NCI-H82 treated with DMSO at 0.1 percent for 48 hours (cell line): ENCODE data around the gene CPNE2.

Experiments
- DNase-seq: peaks from one replicate; lab custom pipeline; 2025; ENCODE audit not compliant: unreplicated experiment; lab: John Stamatoyannopoulos, UW

CPNE2 gene

GRCh38 chr16:57123974-57124674, 31.7 kb downstream of the CPNE2 start:
- no peak for DNase-seq

DNA sequence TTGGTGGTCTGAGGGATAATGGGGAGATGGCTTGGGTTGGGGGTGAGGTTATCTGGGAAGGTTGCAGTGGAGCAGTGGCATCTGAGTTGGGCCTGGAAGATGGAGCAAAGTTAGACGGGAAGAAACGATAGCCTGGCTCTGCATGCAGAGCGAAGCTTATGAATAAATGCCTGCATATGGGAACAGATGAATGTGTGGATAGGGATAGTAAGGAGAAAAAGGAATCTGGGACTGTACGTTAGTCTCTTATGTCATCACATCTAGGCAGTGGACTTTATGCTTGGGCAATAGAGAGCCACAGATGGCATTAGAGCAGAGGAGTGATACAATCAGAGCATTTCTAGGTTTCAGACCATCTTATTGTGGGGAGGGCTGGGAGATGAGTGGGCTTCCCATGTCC, 33.0 kb downstream of the CPNE2 start:
- DNase-seq: no peak

GRCh38 chr16:57125969-57126368, 33.6 kb downstream of the CPNE2 start:
- DNase-seq: no peak

- no peak for DNase-seq
These were observed 34.0 kb downstream of the CPNE2 start for GRCh38 chr16:57126411-57126810.

DNA sequence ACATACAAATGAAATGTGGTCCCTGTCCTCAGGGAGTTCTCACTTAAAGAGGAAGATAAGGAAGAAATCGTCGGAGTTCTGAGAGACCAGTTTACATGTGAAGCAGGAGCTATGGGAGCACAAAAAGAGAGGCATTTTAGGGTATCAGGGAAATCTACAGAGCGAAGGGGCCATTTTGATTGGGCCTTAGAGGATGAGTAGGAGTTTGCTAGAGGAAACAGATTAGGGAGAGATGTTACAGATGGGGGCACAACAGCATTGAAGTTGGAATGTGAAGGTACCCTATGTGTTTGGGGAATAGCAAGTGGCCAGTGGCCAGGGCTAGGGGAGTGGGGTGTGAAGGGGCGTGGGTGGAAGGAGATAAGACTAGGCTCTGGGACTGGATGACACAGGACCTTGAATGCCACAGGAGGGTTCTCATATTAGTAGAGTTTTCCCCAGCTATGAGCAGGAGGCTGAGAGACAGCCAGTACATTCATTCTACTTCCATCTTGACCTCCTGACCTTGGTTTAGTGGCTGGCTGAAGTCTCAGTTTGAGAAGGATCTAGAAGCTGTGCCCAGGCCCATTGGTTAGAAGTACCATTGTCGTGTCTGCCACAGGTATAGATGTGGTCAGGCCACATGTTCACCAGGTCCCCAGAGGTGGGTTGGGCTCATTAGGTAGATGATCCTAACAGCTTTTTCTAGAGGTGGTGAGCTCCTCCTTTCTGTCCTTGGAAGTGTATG, 34.8 kb downstream of the CPNE2 start:
- DNase-seq: no peak

GRCh38 chr16:57127836-57128235, 35.5 kb downstream of the CPNE2 start:
- no peak for DNase-seq

- no peak for DNase-seq
These were observed 36.5 kb downstream of the CPNE2 start for GRCh38 chr16:57128771-57129389.

DNA sequence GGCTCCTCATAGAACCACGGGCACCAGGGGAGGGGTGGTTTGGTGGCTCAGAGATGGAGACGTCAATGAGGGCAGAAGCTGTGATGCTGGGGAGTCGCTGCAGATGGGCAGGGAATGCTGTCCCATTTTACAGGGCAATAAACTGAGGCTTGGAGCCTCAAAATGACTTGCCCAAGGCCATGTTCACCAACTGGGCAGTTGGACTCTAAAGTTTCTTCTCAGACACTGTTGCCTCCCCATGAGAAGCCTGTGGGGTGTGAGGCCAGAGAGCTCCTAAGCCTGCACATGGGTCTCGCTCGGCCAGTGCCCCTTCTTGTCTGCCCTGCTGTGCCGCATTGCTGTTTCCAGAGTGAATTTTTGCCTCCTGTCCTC, 38.6 kb downstream of the CPNE2 start:
- no peak for DNase-seq

DNA sequence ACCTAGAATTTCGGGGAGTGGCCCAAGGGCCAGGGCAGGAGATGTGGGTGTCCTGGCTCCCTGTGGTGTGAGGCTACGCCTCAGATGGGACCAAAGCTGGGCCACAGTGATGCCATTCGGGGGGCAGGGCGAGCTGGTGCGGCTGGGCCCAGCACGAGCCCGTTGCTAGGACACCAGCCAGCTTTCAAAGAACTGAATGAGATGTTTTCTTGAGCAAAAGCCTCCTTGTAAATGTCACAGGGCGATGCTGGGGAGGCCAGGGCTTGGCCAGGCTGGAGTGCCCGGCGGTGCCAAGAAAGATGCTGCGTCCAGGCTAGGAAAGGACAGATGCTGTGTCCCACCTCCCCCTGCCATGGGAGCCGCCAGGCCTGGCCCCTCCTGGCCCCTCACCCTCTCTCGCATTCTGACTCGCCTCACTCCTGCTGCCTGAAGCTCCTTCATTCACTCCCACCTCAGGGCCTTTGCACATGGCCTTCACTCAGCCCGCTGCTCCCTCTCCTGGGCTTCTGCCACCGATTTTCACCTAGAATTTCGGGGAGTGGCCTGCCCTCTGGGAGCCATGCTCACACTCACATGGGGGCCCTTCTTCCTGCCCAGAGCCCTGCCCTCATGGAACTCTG, 39.1 kb downstream of the CPNE2 start:
- no peak for DNase-seq

GRCh38 chr16:57132470-57132869, 40.1 kb downstream of the CPNE2 start:
- no peak for DNase-seq

DNA sequence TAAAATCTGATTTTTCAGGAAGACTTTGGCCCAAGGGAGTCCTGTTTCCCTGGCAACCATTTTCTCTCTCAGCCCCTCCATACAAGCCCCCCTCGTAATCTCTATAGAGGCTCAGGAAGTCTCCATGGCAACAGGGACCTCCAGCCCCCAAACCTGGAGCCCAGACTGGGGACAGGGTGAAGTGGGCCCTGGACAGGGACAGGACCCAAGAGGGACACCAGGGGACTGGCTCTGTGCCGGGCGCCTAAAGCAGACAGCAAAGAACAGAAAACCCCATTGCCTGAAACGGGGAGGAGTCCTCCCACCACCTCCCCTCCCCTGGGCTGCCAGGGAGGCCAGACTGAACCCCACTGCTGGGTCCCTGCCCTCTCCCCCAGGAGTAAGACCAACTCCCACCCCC, 40.6 kb downstream of the CPNE2 start:
- no peak for DNase-seq

GRCh38 chr16:57133886-57134285, 41.5 kb downstream of the CPNE2 start:
- DNase-seq: no peak

GRCh38 chr16:57134982-57135381, 42.6 kb downstream of the CPNE2 start:
- peak; percentile 10 for DNase-seq

GRCh38 chr16:57137043-57137442, 44.7 kb downstream of the CPNE2 start:
- DNase-seq: no peak

DNA sequence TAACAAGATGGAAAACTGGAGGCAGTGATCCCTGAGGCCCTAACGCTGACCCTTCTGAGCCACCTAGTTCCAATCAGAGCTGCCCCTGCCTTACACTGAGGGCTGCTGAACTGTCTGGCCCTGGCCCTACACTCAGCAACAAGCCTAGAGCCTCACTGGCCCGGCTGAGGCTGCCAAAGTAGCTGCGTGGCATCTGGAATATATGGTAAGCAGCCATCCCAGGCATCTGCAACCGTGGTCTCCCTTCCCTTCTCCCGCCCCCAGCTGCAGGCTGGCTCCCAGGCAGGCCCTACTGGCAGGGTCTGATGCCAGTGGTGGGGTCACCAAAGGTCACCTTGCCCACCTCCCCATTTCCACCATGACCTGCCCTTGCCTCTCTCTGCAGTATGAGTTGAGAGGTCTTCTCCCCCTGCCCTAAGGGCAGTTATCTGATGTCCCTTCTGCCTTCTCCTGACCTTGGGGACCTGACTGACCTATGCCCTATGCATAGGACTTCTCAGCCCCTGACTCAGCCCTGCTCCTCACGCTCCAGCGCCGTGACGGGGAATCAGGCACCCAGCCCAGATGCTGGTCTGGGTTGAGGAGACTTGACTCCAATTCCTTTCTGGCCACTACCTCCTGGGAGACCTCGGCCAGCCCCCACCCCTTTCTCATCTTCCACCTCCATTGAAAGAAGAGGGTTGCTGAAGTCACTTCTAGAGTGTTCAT, 45.3 kb downstream of the CPNE2 start:
- DNase-seq: no peak

DNA sequence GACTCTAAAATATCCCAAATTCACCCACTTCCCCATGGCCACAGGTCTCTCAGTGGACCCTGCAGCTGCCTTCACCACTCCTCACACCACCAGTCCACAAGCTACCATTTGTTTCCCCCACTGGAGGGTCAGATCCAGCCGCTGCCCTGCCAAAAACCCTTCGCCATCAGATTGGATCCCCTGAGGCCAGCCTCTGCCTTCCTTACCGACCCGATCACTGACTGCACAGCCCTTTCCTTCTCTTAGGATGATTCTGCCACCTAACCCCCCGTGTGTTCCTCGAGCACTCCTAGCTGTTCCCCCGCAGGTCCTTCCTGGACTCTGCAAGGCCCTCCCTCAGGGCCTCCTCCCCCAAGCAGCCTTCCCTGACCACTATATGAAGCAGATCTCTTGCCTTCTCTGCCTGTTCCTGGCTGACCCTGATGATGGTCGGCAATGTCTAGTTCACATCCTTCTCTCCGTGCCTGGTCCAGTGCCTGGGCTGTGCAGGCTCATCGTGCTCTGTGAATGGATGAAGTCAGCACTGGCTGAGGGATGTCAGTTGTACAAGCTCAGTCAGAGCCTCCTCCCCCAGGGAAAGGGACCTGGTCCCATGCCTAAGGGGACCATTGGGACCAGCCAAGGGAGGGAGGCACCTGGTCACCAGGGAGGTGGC, 46.0 kb downstream of the CPNE2 start:
- DNase-seq: no peak

DNA sequence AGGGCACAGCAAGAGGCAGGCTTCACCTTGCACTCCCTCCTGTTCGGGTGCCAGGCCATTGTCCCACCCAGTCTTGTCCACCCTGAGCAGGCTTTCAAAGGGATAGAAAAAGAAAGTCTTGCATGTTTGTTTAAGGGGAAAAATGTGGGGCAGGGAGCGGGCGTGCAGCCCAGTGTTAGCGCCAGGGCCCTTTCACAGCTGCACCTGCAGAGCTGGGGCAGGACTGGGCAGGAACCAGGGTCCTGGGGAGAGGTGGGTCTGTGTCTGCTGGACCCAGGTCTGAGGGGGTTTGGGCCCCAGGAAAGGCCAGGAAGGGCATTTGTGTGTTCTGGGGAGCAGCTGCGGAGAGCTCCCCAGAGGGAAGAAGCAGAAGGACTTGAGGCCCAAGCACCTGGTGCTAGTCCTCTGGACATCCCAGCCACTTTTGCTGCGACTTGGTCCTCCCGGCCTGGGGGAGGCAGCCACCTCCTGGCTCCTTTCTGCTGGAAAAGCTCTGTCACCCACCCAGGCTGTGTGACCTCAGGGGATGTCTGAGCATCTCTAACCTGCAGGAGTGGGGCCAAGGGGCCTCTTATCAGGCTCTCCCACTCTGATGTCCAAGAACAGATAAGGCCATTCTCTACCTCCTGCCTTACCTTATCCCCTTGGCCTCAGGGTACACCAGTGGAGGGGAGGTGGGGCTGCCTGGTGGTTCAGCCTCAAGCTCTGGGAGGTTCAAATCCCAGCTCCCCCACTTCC, 48.7 kb downstream of the CPNE2 start:
- no peak for DNase-seq

- no peak for DNase-seq
These were observed 49.6 kb downstream of the CPNE2 start for GRCh38 chr16:57141822-57142631.
